Stimulated activated CD8-positive, alpha-beta memory T cell treated with anti-CD3 and anti-CD28 coated beads, Interleukin-15, amount 100 ng/mL, for 24 hours (primary cell): ENCODE results near the gene FILIP1.

Experiments
- DNase-seq: peaks from one replicate; pipeline ENCODE4 v3.0.0-alpha.2; 2020; ENCODE audit warnings: low read depth

Gene FILIP1, protein sequence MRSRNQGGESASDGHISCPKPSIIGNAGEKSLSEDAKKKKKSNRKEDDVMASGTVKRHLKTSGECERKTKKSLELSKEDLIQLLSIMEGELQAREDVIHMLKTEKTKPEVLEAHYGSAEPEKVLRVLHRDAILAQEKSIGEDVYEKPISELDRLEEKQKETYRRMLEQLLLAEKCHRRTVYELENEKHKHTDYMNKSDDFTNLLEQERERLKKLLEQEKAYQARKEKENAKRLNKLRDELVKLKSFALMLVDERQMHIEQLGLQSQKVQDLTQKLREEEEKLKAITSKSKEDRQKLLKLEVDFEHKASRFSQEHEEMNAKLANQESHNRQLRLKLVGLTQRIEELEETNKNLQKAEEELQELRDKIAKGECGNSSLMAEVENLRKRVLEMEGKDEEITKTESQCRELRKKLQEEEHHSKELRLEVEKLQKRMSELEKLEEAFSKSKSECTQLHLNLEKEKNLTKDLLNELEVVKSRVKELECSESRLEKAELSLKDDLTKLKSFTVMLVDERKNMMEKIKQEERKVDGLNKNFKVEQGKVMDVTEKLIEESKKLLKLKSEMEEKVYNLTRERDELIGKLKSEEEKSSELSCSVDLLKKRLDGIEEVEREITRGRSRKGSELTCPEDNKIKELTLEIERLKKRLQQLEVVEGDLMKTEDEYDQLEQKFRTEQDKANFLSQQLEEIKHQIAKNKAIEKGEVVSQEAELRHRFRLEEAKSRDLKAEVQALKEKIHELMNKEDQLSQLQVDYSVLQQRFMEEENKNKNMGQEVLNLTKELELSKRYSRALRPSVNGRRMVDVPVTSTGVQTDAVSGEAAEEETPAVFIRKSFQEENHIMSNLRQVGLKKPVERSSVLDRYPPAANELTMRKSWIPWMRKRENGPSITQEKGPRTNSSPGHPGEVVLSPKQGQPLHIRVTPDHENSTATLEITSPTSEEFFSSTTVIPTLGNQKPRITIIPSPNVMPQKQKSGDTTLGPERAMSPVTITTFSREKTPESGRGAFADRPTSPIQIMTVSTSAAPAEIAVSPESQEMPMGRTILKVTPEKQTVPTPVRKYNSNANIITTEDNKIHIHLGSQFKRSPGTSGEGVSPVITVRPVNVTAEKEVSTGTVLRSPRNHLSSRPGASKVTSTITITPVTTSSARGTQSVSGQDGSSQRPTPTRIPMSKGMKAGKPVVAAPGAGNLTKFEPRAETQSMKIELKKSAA (N-terminal part only)

GRCh38 chr6:75493400-75494064 lies at the start of gene FILIP1:
Gene FILIP1 (minus strand): TSS chr6:75493800. CDS start chr6:75414972, 78,828 bp downstream.
- no peak for DNase-seq

- DNase-seq = no peak
Observed at GRCh38 chr6:75543311-75543710, 49.7 kb upstream of the FILIP1 start.

GRCh38 chr6:75539136-75539535 lies 45.5 kb upstream of the FILIP1 start:
- no peak for DNase-seq

DNA sequence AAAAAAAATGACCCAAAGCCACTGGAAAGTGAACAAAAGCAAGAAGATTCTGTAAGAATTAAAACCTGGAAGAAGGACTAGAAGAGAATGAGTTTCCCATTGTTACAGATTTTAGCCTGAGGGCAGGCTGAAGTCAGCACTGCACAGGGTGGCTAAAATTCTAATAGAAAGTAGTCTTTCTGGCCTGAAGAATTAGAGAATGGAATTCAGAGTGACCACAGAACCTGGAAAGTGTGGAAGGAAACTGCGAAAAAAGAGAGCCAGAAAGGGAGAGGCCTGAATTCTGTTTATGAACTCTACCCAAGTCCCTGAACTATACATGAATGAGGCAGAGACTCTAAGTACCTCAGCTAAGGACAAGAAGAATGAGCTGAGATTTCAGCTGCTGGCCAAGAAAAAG lies 38.9 kb upstream of the FILIP1 start:
- DNase-seq = no peak

- no peak for DNase-seq
Observed at GRCh38 chr6:75531174-75531573, 37.6 kb upstream of the FILIP1 start.

GRCh38 chr6:75530696-75531095 lies 37.1 kb upstream of the FILIP1 start:
- DNase-seq = no peak

DNA sequence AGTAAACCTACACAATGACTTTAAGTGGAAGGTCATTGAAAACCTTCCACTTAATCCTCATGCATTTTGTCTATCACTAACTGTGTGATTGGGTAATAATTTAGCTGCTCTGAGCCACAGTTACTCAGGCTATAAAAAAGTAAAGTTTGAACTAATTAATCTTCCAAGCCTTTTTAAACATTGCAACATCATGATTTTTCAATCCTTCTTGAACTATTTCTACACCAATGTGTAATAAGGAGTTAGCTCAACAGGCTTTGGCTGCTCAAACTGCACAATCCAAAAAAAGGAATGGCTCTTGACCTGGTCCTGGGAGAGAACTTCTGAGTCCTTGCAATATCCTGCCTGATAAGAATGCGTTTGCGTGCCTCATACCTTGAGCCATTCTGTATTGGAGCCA lies 34.8 kb upstream of the FILIP1 start:
- no peak for DNase-seq

DNA sequence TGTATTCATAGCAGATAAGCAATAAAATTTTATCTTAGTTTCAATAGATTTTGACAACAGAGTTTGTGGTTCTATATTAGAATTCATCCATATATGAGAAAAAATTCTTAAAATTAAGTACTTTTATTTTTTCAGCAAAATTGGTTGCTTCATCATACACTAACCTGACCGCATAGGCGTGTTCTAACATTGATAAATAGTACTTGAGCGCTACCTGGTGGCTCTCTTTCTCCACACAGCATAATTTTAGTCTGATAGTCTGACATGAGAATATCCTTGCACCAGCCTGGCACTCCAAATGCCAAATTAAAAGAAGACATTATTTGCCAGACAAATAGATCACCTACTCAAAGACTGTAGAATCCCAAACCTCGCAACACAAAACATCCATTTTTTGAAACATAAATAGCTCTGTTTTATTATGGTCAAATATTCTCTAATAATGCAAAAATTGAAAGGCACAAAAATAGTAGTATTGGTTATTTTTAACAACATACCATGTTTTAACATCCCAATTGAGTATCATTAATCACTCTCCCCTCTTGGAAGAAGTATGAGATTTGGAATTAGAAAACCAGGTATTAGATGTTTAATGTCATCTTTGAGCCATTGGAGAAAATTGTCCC lies 33.0 kb upstream of the FILIP1 start:
- peak; percentile 3 for DNase-seq

- DNase-seq = no peak
Observed at GRCh38 chr6:75525682-75526081, 32.1 kb upstream of the FILIP1 start.

GRCh38 chr6:75524322-75524972 lies 30.8 kb upstream of the FILIP1 start:
- DNase-seq = no peak

DNA sequence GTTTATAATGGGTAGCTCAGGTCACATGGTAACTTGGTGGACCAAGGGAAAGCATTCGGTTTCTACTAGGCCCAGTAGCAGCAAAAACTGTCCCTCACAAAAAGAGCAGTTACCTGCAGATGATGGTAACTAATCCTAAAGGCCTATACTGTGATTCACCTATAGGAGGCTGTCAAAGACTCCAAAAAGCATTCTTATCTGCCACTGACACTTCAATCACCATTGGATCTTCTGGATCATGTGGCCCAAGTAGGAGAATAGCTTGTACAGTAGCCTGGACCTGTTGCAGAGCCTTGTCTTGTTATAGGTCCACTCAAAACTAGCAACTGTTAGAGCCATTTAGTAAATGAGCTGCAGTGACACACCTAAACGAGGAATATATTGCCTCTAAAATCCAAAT lies 23.2 kb upstream of the FILIP1 start:
- no peak for DNase-seq

DNA sequence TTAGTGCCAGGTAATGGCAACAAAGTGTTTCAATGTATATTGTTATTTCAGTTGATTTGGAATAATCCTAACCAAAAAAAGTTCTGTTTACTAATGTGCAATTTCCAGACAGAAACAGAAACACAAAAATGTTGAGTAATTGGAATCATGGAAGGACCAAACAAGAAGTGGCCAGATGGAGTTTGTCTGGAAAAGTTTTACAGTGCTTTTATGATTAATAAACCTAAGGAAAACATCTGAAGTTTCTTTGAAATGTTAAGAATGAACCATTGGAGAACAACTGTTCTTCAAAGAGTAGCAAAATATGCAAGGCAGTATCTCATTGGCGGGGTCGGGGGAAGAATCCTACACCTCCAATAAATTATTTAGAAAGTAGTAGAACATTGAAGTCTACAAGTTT lies 19.0 kb upstream of the FILIP1 start:
- no peak for DNase-seq

DNA sequence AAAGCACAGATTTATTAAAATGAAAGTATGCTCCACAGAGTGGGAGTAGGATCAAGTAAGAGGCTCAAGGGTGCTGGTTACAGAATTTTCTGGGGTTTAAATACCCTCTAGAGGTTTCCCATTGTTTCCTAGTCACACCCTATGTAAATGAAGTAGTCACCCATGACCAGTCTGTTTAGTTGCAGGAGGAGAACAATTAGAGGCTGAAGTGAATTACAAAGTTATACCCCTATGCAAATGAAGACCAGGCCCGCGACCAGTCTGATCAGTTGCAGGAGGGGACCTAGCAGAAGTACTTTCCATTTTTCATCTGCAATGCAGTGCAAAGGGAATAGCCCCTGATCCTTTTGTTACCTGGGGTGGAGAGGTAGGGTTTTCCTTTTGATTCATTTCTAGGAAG lies 11.8 kb upstream of the FILIP1 start:
- no peak for DNase-seq

DNA sequence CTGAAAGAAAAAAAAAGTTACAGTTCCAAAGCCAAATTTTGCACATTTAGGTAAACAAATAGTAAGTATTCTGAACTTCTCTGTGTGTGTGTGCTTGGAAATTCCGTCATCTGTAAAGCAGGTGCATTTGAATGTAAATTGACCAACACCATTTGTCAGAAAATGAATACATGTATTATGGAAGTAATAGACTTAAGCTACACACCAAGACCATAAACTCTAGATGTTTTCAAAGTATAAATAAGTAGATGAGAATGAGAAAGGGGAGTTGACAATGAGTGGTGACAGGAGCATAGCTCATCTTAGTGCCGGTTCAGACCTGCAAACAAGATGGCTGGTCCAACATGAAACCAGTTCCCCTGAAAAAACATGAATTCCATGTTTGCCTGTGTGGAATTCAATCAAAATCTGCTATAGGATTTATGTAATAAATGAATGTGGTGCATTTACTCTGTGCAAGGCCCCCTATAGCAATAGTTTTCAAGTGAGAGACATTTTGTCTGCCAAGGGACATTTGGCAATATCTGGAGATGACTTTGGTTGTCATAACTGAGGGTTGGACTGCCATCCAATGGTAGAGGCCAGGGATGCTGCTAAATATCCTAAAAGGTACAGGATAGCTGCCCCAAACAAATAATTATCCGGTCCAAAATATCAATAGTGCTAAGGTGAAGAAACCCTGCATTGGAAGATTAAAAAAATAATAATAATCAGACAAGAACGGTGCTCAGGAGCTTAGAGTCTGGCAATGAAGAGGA lies 11.0 kb upstream of the FILIP1 start:
- DNase-seq = no peak

DNA sequence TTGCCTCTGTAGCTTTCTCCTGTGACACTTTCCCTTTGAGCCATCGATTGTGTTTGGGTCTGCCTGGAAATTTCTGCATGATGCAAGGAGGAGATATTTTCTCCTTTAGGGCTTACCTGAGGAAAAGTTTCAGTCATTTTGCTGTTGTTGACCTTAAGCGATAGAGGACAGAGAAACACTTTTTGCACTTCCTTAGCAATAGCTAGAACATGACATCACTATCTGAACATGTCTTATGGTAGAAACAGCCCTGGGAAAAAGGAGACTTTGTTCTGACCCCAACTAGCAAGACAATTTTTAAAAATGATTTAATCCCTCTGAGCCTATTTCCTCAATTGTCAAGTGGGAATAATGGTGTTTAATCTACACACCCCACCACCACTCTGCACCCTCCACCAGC lies 9.7 kb upstream of the FILIP1 start:
- DNase-seq = no peak

- DNase-seq = no peak
Observed at GRCh38 chr6:75502884-75503283, 9.3 kb upstream of the FILIP1 start.

DNA sequence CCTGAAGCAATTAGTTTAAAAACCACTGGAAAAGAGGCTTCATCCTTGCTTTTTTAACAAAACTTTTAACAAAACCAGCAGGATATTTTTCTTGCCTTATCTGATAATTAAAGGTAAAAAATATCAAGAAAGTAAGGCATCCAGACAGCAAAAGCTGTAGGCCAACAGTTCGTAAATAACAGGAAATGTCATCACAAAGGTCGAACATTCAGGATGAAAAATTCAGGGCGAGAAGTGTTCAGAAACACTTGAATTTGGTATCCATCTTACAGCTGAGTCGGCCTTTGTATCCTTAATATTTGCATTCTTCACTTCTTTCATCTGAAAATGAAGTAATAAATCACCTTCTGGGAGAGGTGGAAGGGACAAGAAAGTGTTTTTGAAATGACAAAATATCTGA lies 8.2 kb upstream of the FILIP1 start:
- DNase-seq = no peak

GRCh38 chr6:75499640-75500039 lies 6.0 kb upstream of the FILIP1 start:
- DNase-seq = no peak

- DNase-seq = no peak
Observed at GRCh38 chr6:75498862-75499261, 5.3 kb upstream of the FILIP1 start.

DNA sequence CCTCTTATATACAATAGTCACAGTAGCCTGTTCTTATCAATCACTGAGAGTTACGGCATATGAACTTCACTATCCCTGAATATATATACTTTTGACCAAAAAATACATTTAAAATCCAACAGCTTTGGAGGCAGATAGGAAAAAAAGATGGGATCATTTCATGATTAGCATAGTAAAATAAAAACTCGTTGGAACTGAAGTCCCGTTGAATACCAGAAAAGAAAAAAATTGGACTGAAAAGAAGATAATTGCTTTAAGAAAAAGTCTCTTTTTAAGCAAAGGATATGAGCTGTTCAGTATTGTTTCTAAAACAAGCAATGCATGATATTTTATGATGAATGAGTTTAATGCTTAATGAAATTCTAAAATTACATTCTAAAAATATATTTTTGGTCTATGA lies 4.4 kb upstream of the FILIP1 start:
- no peak for DNase-seq
